GM18498 (cell line): Measurements from ENCODE around the gene PTGR3.

ENCODE experiments used
- ATAC-seq: cut with Tn5 transposase; IDR thresholded peaks from one replicate; pipeline ENCODE4 v1.9.1; 2021; ENCODE audit warnings: mild to moderate bottlenecking, moderate library complexity; ENCODE audit not compliant: unreplicated experiment

The PTGR3 gene

DNA sequence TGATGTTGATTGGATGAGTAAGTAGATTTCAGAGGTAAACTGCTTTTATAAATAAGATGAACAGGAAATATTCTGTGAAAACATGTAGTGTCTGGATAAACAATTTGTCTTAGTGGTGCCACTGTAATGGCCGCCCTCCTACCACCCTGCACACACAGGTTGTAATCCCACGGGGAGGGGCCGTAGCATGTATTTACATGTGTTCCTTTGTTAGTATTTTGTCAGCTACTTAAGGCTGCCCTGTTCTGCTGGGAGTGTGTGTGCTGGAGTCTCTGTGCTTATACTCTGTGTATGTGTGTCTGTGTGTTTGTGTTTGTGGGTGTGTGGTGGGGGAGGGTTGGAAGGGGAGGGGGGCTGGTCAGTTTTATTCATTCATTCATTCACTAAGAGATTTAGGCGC is 6.7 kb upstream of the PTGR3 start:
- no peak for ATAC-seq

DNA sequence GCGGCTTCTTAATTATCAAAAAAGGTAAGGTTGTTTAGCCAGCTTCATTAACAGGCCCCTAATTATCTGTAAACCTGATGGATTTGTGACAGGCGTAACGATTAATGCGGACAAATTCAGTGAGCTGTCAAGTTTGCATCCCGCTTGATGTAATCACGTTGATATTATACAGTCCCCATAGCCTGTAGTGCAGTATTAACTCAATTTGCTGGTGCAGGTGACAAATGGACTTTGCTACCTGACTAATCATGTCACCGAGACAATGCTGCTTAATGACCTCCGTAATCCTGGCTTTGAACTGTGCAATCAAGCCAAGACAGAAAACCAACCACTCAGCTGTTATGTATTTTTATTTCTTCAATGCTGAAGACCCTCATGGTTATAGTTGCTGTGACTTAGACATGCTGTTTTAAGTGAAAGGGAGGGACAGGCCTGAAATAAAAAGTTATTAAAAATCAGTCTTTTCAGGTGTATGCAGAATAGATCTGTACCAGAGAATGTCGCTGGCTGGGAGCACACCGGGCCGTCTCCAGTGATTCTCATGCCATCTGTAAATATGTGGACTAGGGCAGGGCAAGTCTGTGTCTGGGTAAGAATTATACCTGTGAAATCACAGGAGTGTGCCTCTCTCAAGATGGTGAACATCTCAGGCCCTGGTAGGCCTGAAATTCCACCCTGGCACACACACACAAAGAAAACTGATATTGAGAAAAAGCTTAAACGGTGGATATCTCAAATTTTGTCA is 6.0 kb upstream of the PTGR3 start:
- ATAC-seq = no peak

DNA sequence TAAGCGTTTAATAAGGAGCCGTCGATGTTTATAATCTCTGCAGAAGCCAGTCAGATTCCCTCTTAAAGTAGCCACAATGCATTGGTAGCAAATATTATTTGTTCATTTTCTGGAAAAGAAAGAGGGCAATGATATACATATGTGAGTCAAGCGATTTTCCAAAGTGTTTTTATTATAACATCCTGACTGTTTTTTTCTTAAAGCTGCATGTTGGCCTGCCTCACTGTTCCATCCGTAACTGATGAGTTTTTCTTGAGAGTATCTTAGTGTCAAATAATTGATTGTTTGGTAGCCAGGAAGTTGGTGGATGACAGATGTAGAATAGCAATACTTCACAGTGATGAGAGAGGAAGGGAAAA is 5.4 kb upstream of the PTGR3 start:
- no peak for ATAC-seq

DNA sequence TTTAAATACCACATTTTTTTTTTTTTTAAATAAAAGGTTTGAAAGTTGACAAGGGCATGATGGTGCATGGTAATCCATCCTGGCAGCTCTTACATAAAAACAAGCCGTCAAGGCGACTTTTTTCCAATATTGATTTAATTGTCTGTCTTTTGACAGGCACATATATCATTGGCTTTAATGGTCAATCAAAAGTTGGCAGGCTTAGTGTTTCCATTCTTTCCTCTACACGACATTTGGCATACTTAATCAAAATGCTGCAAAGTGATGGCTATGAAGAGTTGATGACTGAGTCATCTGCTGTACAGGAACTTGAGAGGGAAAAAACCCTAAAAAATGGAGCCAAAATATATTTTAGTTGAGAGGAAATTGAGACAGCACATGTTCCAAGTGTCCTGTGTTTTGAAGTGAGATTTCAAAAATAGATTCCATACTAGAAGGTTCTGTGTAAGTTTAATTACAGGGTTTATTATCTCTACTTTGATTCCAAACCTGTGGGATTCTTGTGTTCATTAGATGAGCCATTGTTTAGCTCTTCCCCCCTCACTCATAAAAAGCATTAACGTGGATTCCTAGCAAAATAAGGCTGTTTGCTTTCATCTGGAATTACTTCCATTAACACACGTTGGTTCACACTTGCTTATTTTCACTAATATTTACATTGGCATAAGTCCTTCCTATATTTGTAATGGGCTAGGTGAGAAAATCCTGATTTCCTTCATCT is 4.8 kb upstream of the PTGR3 start:
- no peak for ATAC-seq

- ATAC-seq = no peak
These were observed 3.8 kb upstream of the PTGR3 start for GRCh38 chr18:75212751-75213090.

- no peak for ATAC-seq
These were observed 3.2 kb upstream of the PTGR3 start for GRCh38 chr18:75211953-75212750.

DNA sequence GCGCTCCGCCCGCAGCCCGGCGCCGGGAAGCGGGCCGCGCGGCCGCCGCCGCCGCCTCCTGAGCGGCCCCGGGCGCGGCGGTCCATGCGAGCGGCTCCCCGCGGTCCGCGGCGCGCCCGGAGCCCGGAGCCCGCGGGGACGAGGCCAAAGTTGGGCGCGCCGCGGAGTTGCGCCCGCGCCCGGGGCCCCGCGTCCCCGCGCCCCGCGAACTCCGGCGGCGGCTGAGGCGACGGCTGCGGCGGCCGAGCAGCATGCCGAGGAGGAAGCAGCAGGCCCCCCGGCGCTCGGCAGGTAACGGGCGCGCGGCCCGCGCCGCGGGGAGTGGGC is 2.6 kb upstream of the PTGR3 start:
- peak; percentile 0 for ATAC-seq

GRCh38 chr18:75211002-75211621 is 2.2 kb upstream of the PTGR3 start:
- peak; percentile 18 for ATAC-seq

DNA sequence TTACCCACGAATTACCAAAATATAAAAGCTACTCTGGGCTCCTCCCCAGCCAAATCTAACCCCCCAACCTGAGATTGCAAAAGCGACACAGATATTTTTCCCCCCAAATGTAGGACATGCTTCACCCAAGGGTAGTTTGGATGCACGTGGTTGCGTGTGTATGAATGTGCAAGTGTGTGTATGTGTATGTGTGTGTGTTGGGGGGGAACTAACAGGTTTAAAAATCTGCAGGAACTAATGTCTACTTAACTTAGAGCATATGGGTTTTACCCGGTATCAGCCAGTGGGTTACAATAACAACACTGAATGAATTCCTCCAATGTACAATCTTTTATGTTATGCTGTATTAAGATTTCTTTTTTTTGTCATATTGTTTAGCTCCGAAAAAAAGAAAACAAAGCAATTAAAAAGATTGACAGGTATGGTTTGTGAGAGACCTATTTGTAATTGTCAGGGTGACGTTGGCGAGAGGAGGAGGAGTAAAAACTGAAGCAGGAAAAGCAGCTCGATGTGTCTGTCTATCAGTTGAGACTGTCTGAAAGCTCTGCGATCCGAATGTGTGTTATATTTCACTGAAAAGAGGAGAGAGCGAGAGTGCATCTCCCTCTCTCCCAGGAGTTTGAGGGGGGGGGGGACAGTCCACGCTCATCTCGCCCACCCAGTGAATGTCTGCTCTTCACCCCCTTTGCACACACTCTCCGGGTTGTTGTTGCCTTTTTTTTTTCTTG is 1.5 kb upstream of the PTGR3 start, which contains the start of gene TSHZ1:
TSHZ1 (plus strand) TSS at position 524 of the 728 bp plus-strand sequence. CDS start 1,080 bp downstream, outside the sequence.
- ATAC-seq = peak; percentile 35

GRCh38 chr18:75209951-75210258 is 966 bp upstream of the PTGR3 start:
- ATAC-seq = no peak

DNA sequence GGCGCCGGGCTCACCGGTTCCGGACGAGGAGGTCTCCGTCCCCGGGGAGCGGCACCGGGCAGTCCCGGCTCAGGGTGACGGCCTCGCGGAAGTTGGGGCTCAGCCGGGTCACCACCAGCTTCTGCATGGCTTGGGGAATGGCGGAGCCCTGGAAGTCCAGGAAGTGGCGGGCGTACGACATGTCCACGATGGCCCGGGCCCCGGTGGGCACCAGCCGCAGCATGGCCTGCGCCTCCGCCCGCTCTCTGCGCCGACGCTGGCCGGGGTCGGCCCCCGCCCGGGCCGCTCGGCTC is 157 bp downstream of the PTGR3 start:
- ATAC-seq = no peak

DNA sequence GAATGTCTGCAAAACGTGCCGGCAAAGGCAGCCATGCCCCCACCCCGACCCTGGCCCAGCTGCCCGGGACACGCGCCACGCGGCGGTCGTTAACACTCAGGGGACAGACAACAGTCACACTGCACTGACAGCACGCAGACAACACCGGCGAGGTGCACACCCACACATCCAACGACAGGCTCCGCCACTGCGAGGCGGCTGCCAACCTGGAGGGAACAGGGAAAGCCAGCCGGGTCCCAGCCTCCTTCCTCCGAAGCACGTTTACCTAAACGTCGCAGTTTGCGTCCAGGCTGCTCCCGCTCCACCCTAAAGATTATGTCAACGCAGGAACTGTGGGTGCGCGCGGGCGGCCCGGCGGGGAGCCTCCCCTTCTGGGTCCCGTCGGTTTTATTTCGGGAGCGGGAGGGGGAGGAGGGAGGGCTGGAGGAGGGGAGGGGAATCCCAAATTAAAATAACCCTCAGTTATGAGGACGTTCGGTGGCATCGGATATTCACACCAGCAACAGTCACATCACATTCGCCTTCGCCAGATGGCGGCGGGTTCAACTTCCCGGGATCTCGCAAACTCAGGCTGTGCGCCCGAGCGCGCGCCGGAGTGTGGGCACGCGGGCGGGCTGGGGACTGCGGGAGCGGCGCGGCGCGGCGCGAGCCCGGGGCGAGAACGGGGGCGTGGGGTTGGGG is 644 bp downstream of the PTGR3 start:
- ATAC-seq = peak; percentile 6

GRCh38 chr18:75207310-75208154 is 1.4 kb downstream of the PTGR3 start:
- ATAC-seq = no peak

- no peak for ATAC-seq
These were observed 2.3 kb downstream of the PTGR3 start for GRCh38 chr18:75206452-75207309.

GRCh38 chr18:75205514-75206132 is 3.3 kb downstream of the PTGR3 start:
- no peak for ATAC-seq

DNA sequence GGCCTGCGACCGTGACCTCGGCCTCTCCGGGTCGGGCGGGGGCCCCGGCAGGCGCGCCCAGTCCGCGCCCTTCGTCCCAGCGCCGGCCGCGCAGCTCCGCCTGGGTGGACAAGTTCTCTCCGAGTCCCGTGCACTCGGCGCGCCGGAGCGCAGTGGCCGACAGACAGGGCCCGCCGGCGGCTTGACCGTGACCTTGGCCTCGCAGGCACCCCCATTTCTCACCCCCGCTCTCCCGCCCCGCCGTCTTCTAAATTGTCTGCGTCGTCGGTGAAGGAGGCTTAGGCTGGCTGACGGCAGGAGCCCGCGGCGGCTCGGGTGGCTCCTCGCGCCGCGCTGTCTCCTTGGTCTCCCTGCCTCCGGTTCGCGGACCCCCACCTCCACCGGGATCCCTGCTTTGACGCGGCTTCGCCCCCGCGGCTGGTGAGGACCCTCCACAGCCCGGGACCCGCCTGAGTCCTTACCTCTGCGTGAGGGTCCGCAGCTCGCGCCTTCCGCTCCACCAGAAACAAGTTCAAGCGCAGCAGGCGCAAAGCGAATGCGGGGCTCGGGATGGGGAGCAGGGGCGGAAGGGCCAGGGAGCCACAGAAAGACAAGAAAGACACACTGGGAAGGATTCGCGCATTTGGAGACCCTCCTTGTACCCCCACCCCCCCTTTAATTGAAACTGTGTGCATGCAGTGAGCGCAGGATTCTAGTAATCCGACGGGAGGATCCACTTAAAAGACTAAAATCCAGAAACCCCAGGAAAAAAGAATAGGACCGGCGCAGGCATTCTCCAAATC is 4.0 kb downstream of the PTGR3 start:
- ATAC-seq = no peak

DNA sequence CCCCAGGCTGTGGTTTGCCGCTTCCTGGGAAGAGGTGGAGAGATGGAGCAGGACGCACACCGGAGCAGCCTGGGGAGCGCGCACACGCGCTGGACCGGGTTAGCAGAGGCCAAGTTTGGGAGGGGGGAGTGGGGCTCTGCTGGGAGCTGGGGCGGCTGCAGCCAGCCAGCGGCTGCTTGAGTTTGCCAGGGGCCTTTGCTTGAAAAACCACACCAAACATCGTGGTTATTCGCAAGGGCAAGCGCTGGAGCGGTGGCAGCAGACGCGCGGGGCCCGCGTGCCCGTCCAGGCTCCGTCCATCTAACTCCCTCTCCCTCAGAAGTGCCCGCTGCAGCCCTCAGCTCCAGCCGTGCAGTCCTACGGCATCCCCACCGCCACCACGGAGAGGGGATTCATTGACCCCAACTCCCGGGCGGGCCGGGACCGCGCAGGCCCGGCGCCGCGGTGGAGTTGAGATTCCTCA is 4.6 kb downstream of the PTGR3 start:
- no peak for ATAC-seq
